ENCODE data around the gene GALNT11.
"Not testable (repeated sequence)": the region's sequence is repeated elsewhere in the genome, so short reads cannot be mapped to it uniquely, and the experiment has no call there.

DNA sequence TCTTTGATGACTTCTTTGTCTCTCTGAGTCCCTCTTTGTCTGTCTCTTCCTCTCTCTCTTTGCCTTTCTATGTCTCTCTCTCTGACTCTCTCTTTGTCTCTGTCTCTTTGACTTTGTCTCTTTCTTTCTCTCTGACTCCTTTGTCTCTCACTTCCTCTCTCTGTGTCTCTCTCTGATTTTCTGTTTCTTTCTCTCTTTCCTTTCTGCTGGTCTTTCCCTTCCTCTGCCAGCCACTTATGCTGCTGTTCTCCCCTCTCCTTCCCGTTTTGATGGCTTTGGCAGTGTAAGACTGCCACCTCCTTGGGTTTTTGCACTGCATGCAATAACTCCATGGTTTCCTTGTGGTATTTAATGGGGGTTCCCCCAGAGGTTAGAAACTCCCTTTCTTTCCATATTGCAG lies 5.2 kb downstream of the GALNT11 start:
- not testable (repeated sequence) for TF ChIP-seq POLR2AphosphoS5 (IDR thresholded peaks at IDR 0.05; ENCODE audit: low read depth)
- TF ChIP-seq, protein P1, sequence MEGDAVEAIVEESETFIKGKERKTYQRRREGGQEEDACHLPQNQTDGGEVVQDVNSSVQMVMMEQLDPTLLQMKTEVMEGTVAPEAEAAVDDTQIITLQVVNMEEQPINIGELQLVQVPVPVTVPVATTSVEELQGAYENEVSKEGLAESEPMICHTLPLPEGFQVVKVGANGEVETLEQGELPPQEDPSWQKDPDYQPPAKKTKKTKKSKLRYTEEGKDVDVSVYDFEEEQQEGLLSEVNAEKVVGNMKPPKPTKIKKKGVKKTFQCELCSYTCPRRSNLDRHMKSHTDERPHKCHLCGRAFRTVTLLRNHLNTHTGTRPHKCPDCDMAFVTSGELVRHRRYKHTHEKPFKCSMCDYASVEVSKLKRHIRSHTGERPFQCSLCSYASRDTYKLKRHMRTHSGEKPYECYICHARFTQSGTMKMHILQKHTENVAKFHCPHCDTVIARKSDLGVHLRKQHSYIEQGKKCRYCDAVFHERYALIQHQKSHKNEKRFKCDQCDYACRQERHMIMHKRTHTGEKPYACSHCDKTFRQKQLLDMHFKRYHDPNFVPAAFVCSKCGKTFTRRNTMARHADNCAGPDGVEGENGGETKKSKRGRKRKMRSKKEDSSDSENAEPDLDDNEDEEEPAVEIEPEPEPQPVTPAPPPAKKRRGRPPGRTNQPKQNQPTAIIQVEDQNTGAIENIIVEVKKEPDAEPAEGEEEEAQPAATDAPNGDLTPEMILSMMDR (IDR thresholded peaks at IDR 0.05; ENCODE audit: insufficient read depth, low read length), result not testable (repeated sequence)
